ENCODE measurements around the gene FTSJ3. TPM values are rescaled to one million over a fixed set of nuclear protein-coding genes. Genes with fewer than 3 reads are reported as not detected.

The FTSJ3 gene
- total and polyA plus RNA-seq, 2 of the 13 experiments (the other 11 are each of a cell fraction or from before 2014, with no cell fraction given): 26.0 to 64.2 TPM

DNA sequence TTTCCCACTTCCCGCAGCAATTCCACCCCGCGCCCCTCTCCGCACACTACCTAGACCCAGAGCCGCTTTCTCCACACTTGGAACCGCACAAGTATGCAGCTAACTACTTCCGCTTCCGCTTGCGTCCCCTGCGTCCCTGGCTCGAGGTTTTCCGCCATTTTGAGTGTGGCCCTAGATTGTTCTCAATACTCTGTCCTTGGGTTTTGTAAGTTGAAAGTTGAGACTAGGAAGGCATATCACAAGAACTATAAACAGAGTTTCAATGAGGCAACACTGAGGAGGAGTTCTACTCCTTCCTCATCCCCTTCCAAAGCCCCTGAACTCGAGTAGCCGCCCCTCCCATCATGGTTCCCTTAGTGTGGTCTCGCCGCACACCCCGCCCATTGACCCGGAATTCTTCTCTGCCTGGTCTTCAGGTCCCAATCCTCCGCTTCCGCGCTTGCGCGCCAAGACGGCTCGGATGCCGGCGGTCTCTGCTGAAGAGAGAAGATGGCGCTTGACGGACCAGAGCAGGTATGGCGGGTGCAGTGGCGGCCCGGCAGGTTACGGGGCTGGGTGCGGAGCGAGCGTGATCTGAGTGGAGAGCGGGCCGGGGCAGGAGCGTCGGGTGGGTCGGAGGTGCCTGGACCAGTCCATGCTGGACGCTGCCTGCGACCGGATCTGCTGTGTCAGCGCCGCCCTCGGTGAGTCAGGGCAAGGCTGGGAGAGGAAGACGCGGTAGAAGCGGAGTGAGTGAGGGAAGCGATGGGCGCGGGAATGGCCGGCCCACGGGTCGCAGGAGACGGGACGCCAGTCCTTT lies at the start of gene FTSJ3, which contains the start of gene PSMC5 (continued):
- TF ChIP-seq, protein P1, sequence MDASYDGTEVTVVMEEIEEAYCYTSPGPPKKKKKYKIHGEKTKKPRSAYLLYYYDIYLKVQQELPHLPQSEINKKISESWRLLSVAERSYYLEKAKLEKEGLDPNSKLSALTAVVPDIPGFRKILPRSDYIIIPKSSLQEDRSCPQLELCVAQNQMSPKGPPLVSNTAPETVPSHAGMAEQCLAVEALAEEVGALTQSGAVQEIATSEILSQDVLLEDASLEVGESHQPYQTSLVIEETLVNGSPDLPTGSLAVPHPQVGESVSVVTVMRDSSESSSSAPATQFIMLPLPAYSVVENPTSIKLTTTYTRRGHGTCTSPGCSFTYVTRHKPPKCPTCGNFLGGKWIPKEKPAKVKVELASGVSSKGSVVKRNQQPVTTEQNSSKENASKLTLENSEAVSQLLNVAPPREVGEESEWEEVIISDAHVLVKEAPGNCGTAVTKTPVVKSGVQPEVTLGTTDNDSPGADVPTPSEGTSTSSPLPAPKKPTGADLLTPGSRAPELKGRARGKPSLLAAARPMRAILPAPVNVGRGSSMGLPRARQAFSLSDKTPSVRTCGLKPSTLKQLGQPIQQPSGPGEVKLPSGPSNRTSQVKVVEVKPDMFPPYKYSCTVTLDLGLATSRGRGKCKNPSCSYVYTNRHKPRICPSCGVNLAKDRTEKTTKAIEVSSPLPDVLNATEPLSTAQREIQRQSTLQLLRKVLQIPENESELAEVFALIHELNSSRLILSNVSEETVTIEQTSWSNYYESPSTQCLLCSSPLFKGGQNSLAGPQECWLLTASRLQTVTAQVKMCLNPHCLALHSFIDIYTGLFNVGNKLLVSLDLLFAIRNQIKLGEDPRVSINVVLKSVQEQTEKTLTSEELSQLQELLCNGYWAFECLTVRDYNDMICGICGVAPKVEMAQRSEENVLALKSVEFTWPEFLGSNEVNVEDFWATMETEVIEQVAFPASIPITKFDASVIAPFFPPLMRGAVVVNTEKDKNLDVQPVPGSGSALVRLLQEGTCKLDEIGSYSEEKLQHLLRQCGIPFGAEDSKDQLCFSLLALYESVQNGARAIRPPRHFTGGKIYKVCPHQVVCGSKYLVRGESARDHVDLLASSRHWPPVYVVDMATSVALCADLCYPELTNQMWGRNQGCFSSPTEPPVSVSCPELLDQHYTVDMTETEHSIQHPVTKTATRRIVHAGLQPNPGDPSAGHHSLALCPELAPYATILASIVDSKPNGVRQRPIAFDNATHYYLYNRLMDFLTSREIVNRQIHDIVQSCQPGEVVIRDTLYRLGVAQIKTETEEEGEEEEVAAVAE (CRISPR knock-in tag; IDR thresholded peaks at IDR 0.05; ENCODE audit: borderline replicate concordance): peak; percentile 77
- TF ChIP-seq KMT2B (CRISPR knock-in tag; IDR thresholded peaks at IDR 0.05): peak; percentile 91
- TF ChIP-seq ZNF33A (CRISPR knock-in tag; IDR thresholded peaks at IDR 0.05; ENCODE audit: borderline replicate concordance): 0 out of 2 replicates have a peak, but pooled peaks have one; percentile 85
- no peak for TF ChIP-seq ZNF562 (CRISPR knock-in tag; IDR thresholded peaks at IDR 0.05; ENCODE audit: borderline replicate concordance)
- TF ChIP-seq, protein P2, sequence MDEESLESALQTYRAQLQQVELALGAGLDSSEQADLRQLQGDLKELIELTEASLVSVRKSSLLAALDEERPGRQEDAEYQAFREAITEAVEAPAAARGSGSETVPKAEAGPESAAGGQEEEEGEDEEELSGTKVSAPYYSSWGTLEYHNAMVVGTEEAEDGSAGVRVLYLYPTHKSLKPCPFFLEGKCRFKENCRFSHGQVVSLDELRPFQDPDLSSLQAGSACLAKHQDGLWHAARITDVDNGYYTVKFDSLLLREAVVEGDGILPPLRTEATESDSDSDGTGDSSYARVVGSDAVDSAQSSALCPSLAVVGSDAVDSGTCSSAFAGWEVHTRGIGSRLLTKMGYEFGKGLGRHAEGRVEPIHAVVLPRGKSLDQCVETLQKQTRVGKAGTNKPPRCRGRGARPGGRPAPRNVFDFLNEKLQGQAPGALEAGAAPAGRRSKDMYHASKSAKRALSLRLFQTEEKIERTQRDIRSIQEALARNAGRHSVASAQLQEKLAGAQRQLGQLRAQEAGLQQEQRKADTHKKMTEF (CRISPR knock-in tag; IDR thresholded peaks at IDR 0.05): peak; percentile 90
- peak; percentile 73; the same call in 1 of the 2 replicates for TF ChIP-seq KLF12 (CRISPR knock-in tag; IDR thresholded peaks at IDR 0.05; ENCODE audit: borderline replicate concordance)
- peak; percentile 85; the same call in 1 of the 2 replicates for TF ChIP-seq EHMT2 (IDR thresholded peaks at IDR 0.05; ENCODE audit: borderline replicate concordance, low read depth, low read length)
- no peak for TF ChIP-seq PRPF4 (IDR thresholded peaks at IDR 0.05; ENCODE audit: low read depth, low read length, poor library complexity, severe bottlenecking)
- TF ChIP-seq, protein P3, sequence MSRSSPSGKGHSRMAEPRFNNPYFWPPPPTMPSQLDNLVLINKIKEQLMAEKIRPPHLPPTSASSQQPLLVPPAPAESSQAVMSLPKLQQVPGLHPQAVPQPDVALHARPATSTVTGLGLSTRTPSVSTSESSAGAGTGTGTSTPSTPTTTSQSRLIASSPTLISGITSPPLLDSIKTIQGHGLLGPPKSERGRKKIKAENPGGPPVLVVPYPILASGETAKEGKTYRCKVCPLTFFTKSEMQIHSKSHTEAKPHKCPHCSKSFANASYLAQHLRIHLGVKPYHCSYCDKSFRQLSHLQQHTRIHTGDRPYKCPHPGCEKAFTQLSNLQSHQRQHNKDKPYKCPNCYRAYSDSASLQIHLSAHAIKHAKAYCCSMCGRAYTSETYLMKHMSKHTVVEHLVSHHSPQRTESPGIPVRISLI (CRISPR knock-in tag; IDR thresholded peaks at IDR 0.05; ENCODE audit: borderline replicate concordance): peak; percentile 83
- TF ChIP-seq, protein P4, sequence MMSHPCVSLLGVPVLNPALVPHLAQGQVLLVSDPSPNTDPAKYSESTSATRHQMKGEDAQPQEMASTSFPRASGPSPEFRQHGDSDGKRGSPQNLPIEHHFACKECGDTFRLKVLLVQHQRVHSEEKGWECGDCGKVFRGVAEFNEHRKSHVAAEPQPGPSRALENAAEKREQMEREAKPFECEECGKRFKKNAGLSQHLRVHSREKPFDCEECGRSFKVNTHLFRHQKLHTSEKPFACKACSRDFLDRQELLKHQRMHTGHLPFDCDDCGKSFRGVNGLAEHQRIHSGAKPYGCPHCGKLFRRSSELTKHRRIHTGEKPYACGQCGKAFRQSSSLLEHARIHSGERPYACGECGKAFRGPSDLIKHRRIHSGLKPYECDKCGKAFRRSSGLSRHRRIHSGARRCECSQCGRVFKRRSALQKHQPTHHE (CRISPR knock-in tag; IDR thresholded peaks at IDR 0.05; ENCODE audit: borderline replicate concordance): peak; percentile 85; the same call in 1 of the 2 replicates
- peak; percentile 95 for TF ChIP-seq KDM5A (IDR thresholded peaks at IDR 0.05; ENCODE audit: borderline replicate concordance, low read length)
- TF ChIP-seq ZBTB21 (CRISPR knock-in tag; IDR thresholded peaks at IDR 0.05): no peak
- no peak for TF ChIP-seq SETDB1 (CRISPR knock-in tag; IDR thresholded peaks at IDR 0.05; ENCODE audit: borderline replicate concordance)
- no peak; the same call in 1 of the 2 replicates for TF ChIP-seq REPIN1 (CRISPR knock-in tag; IDR thresholded peaks at IDR 0.05; ENCODE audit: borderline replicate concordance, low read depth)
- peak; percentile 78 for TF ChIP-seq FOSL2 (CRISPR knock-in tag; IDR thresholded peaks at IDR 0.05)
- TF ChIP-seq, protein P5, sequence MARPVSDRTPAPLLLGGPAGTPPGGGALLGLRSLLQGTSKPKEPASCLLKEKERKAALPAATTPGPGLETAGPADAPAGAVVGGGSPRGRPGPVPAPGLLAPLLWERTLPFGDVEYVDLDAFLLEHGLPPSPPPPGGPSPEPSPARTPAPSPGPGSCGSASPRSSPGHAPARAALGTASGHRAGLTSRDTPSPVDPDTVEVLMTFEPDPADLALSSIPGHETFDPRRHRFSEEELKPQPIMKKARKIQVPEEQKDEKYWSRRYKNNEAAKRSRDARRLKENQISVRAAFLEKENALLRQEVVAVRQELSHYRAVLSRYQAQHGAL (CRISPR knock-in tag; IDR thresholded peaks at IDR 0.05; ENCODE audit: not compliant biosample characterization): no peak
- TF ChIP-seq TBX3 (IDR thresholded peaks at IDR 0.05; ENCODE audit: borderline replicate concordance): no peak; the same call in 1 of the 2 replicates
- TF ChIP-seq TOE1 (CRISPR knock-in tag; IDR thresholded peaks at IDR 0.05): no peak
- no peak for TF ChIP-seq ZMYM2 (CRISPR knock-in tag; IDR thresholded peaks at IDR 0.05)

Data from HepG2 (cell line).